Adipocyte (in vitro differentiated cells): Measurements from ENCODE around the gene CCNL1.

Experiments used
- DNase-seq: peaks from one replicate; pipeline ENCODE4 v3.0.0-alpha.2; 2015; ENCODE audit warnings: low read depth
- H3K27me3 ChIP-seq: replicated peaks from 2 replicates; pipeline ENCODE4 v1.7.0; 2013; ENCODE audit warnings: mild to moderate bottlenecking, low read length, moderate library complexity; ENCODE audit not compliant: control insufficient read depth, insufficient read depth
- H3K36me3 ChIP-seq: 2 replicates; pipeline ENCODE4 v1.7.0; 2013; ENCODE audit warnings: low read length, mild to moderate bottlenecking, moderate library complexity; ENCODE audit not compliant: control insufficient read depth, insufficient read depth, severe bottlenecking
- H3K4me1 ChIP-seq: 2 replicates; pipeline ENCODE4 v1.7.0; 2013; ENCODE audit warnings: mild to moderate bottlenecking, low read length, moderate library complexity; ENCODE audit not compliant: control insufficient read depth, insufficient read depth
- H3K4me3 ChIP-seq: 2 replicates; pipeline ENCODE4 v1.7.0; 2013; ENCODE audit warnings: mild to moderate bottlenecking, low read length, moderate library complexity
- H3K9ac ChIP-seq: 2 replicates; pipeline ENCODE4 v1.7.0; 2013; ENCODE audit warnings: mild to moderate bottlenecking, low read length, moderate library complexity
- H3K9me3 ChIP-seq: 2 replicates; pipeline ENCODE4 v1.7.0; 2013; ENCODE audit warnings: mild to moderate bottlenecking, low read length, moderate library complexity; ENCODE audit not compliant: control insufficient read depth

Gene CCNL1

GRCh38 chr3:157139938-157140534, 19.9 kb downstream of the CCNL1 start:
- no peak for DNase-seq

GRCh38 chr3:157136647-157137387, 23.1 kb downstream of the CCNL1 start:
- peak; percentile 52 for DNase-seq

More at GRCh38 chr3:157139938-157140534, 19.9 kb downstream of the CCNL1 start:
- no peaks in the 10 kb centered on the region for H3K9me3 ChIP-seq
- H3K9ac ChIP-seq = no peak overlapping the region
- no peaks in the 10 kb centered on the region for H3K27me3 ChIP-seq
- no peak overlapping the region for H3K4me3 ChIP-seq
- peaks cover 30% of the 10 kb centered on the region for H3K4me1 ChIP-seq
- peaks cover 19% of the 10 kb centered on the region for H3K36me3 ChIP-seq

GRCh38 chr3:157135671-157136396, 24.1 kb downstream of the CCNL1 start:
- no peaks in the 10 kb centered on the region for H3K27me3 ChIP-seq
- no peak overlapping the region for H3K4me3 ChIP-seq
- H3K4me1 ChIP-seq = peaks cover 72% of the 10 kb centered on the region
- H3K36me3 ChIP-seq = no peaks in the 10 kb centered on the region
- H3K9me3 ChIP-seq = no peaks in the 10 kb centered on the region
- DNase-seq = no peak
- peak overlapping the region; percentile 65 for H3K9ac ChIP-seq

More at GRCh38 chr3:157136647-157137387, 23.1 kb downstream of the CCNL1 start:
- peak overlapping the region; percentile 65 for H3K9ac ChIP-seq
- no peak overlapping the region for H3K4me3 ChIP-seq
- H3K4me1 ChIP-seq = peaks cover 62% of the 10 kb centered on the region
- no peaks in the 10 kb centered on the region for H3K9me3 ChIP-seq
- no peaks in the 10 kb centered on the region for H3K36me3 ChIP-seq
- no peaks in the 10 kb centered on the region for H3K27me3 ChIP-seq

- Histone ChIP-seq H3K9ac (peak overlapping the region; percentile 65), H3K9me3 (no peaks in the 10 kb centered on the region), H3K36me3 (no peaks in the 10 kb centered on the region), H3K27me3 (no peaks in the 10 kb centered on the region), H3K4me3 (peak overlapping the region; percentile 19), H3K4me1 (peaks cover 77% of the 10 kb centered on the region)
- no peak for DNase-seq
These were observed 25.2 kb downstream of the CCNL1 start for GRCh38 chr3:157134620-157135191.

- no peaks in the 10 kb centered on the region for H3K27me3 ChIP-seq
- H3K4me1 ChIP-seq = peaks cover 86% of the 10 kb centered on the region
- H3K9ac ChIP-seq = no peak overlapping the region
- H3K4me3 ChIP-seq = no peak overlapping the region
- DNase-seq = no peak
- H3K9me3 ChIP-seq = no peaks in the 10 kb centered on the region
- no peaks in the 10 kb centered on the region for H3K36me3 ChIP-seq
These were observed 26.3 kb downstream of the CCNL1 start for GRCh38 chr3:157133434-157134320.

GRCh38 chr3:157132936-157133335, 27.0 kb downstream of the CCNL1 start:
- Histone ChIP-seq H3K4me3 (no peak overlapping the region), H3K27me3 (no peaks in the 10 kb centered on the region), H3K9me3 (no peaks in the 10 kb centered on the region), H3K4me1 (peaks cover 93% of the 10 kb centered on the region), H3K9ac (no peak overlapping the region), H3K36me3 (no peaks in the 10 kb centered on the region)
- DNase-seq = no peak

GRCh38 chr3:157132341-157132740, 27.6 kb downstream of the CCNL1 start:
- Histone ChIP-seq H3K36me3 (no peaks in the 10 kb centered on the region), H3K4me1 (peaks cover 99% of the 10 kb centered on the region), H3K9ac (peak overlapping the region; percentile 44), H3K27me3 (no peaks in the 10 kb centered on the region), H3K4me3 (no peak overlapping the region), H3K9me3 (no peaks in the 10 kb centered on the region)
- no peak for DNase-seq

GRCh38 chr3:157131861-157132260, 28.1 kb downstream of the CCNL1 start:
- no peaks in the 10 kb centered on the region for H3K36me3 ChIP-seq
- H3K4me3 ChIP-seq = no peak overlapping the region
- peak overlapping the region; percentile 44 for H3K9ac ChIP-seq
- no peaks in the 10 kb centered on the region for H3K27me3 ChIP-seq
- no peaks in the 10 kb centered on the region for H3K9me3 ChIP-seq
- DNase-seq = no peak
- peaks cover 99% of the 10 kb centered on the region for H3K4me1 ChIP-seq

- H3K9me3 ChIP-seq = no peaks in the 10 kb centered on the region
- no peaks in the 10 kb centered on the region for H3K36me3 ChIP-seq
- H3K27me3 ChIP-seq = no peaks in the 10 kb centered on the region
- H3K4me1 ChIP-seq = peaks cover 98% of the 10 kb centered on the region
- no peak overlapping the region for H3K4me3 ChIP-seq
- DNase-seq = peak; percentile 70
- H3K9ac ChIP-seq = peak overlapping the region; percentile 69
These were observed 29.3 kb downstream of the CCNL1 start for GRCh38 chr3:157130467-157131251.
